ENCODE measurements around the gene TDRD9. TPM values are rescaled to one million over a fixed set of nuclear protein-coding genes. Genes with fewer than 3 reads are reported as not detected.

Gene TDRD9
- total RNA-seq, 1 donor from 2014 or later: 0.53 TPM

DNA sequence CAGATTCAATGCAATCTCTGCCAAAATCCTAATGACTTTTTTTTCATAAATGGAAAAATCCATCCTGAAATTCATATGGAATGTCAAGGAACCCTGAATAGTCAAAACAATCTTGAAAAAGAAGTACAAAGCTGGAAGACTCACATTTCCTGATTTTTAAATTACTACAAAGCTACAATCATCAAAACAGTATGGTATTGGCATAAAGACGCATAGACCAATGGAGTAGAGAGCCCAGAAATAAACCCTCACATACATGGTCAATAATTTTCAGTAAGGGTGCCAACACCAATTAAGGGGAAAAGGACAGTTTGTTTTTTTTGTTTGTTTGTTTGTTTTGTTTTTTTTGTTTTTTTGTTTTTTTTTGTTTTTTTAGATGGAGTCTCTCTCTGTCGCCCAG, 18.7 kb downstream of the TDRD9 start:
- no peak for TF ChIP-seq CTCF (IDR thresholded peaks at IDR 0.05; ENCODE audit: insufficient read depth, low read length, severe bottlenecking)
- Histone ChIP-seq H3K36me3 (ENCODE audit: control insufficient read depth, insufficient read depth, low read length) (no peaks in the 10 kb centered on the region), H3K27me3 (ENCODE audit: control insufficient read depth, insufficient read depth, low read length) (no peaks in the 10 kb centered on the region), H3K4me3 (ENCODE audit: low read depth, low read length) (no peak overlapping the region)
- FAIRE-seq: no peak
- DNase-seq (ENCODE audit: low read depth): no peak

- no peak for FAIRE-seq
- no peak overlapping the region for H3K4me3 ChIP-seq (ENCODE audit: low read depth, low read length)
- no peaks in the 10 kb centered on the region for H3K36me3 ChIP-seq (ENCODE audit: control insufficient read depth, insufficient read depth, low read length)
- no peaks in the 10 kb centered on the region for H3K27me3 ChIP-seq (ENCODE audit: control insufficient read depth, insufficient read depth, low read length)
- no peak for TF ChIP-seq CTCF (IDR thresholded peaks at IDR 0.05; ENCODE audit: insufficient read depth, low read length, severe bottlenecking)
- DNase-seq (ENCODE audit: low read depth): no peak
Observed at GRCh38 chr14:103948442-103948841, 20.2 kb downstream of the TDRD9 start.

GRCh38 chr14:103949131-103949790, 21.0 kb downstream of the TDRD9 start:
- FAIRE-seq (no peak), DNase-seq (ENCODE audit: low read depth) (peak; percentile 15)
- H3K27me3 ChIP-seq (ENCODE audit: control insufficient read depth, insufficient read depth, low read length): no peaks in the 10 kb centered on the region
- H3K36me3 ChIP-seq (ENCODE audit: control insufficient read depth, insufficient read depth, low read length): no peaks in the 10 kb centered on the region
- no peak for TF ChIP-seq CTCF (IDR thresholded peaks at IDR 0.05; ENCODE audit: insufficient read depth, low read length, severe bottlenecking)
- no peak overlapping the region for H3K4me3 ChIP-seq (ENCODE audit: low read depth, low read length)

- Histone ChIP-seq H3K36me3 (ENCODE audit: control insufficient read depth, insufficient read depth, low read length) (no peaks in the 10 kb centered on the region), H3K27me3 (ENCODE audit: control insufficient read depth, insufficient read depth, low read length) (no peaks in the 10 kb centered on the region), H3K4me3 (ENCODE audit: low read depth, low read length) (no peak overlapping the region)
- no peak for DNase-seq (ENCODE audit: low read depth)
- peak; percentile 82 for FAIRE-seq
- TF ChIP-seq CTCF (IDR thresholded peaks at IDR 0.05; ENCODE audit: insufficient read depth, low read length, severe bottlenecking): no peak
Observed at GRCh38 chr14:103960457-103961055, 32.3 kb downstream of the TDRD9 start.

DNA sequence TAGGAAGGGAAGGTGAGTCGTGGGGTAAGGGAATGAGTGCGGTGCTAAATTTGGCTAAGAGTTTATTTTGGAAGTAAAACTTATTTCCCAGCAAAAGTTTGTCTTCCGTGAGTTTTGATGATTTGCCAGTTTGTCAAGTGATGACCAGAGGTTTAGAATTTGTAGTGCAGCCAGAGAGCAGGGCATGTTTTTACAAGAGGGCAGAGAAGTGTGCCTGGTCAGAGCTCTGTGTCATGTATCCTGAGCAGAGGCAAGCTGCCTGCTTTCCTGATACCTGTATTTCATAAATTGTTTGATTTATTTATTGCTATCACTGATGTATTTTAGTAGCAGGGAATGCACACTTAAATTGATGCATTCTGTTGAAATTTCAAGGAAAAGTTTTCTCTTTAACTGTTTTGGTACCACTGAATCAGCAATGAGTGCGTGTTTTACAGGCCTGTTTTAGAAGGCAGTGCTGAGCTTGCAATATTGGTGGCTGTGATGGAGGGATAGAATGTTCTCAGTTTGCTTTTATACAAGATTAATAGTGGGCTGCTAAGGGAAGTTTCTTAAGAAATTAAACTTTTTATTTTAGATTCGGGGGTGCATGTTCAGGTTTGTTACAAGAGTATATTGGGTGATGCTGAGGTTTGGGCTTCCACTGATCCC, 33.8 kb downstream of the TDRD9 start:
- Histone ChIP-seq H3K27me3 (ENCODE audit: control insufficient read depth, insufficient read depth, low read length) (no peaks in the 10 kb centered on the region), H3K4me3 (ENCODE audit: low read depth, low read length) (no peak overlapping the region), H3K36me3 (ENCODE audit: control insufficient read depth, insufficient read depth, low read length) (no peaks in the 10 kb centered on the region)
- FAIRE-seq (no peak), DNase-seq (ENCODE audit: low read depth) (peak; percentile 40)
- TF ChIP-seq CTCF (IDR thresholded peaks at IDR 0.05; ENCODE audit: insufficient read depth, low read length, severe bottlenecking): no peak
